ENCODE results near the gene FKTN.
"Not testable (repeated sequence)": the region's sequence is repeated elsewhere in the genome, so short reads cannot be mapped to it uniquely, and the experiment has no call there.

FKTN gene

GRCh38 chr9:105557804-105558610, at the start of gene FKTN:
Gene FKTN (plus strand): TSS chr9:105558131. CDS start chr9:105575033, 16,902 bp downstream.
- peak; percentile 98 for DNase-seq

GRCh38 chr9:105508530-105508929, 49.4 kb upstream of the FKTN start:
- DNase-seq, result no peak

GRCh38 chr9:105510024-105510423, 47.9 kb upstream of the FKTN start:
- DNase-seq, result no peak

GRCh38 chr9:105511446-105511845, 46.5 kb upstream of the FKTN start:
- no peak for DNase-seq

- DNase-seq, result no peak
Observed at GRCh38 chr9:105515811-105516413, 42.0 kb upstream of the FKTN start.

GRCh38 chr9:105519710-105520369, 38.1 kb upstream of the FKTN start:
- DNase-seq, result peak; percentile 10

- DNase-seq, result not testable (repeated sequence)
Observed at GRCh38 chr9:105520992-105521391, 36.9 kb upstream of the FKTN start.

- not testable (repeated sequence) for DNase-seq
Observed at GRCh38 chr9:105522618-105523385, 35.1 kb upstream of the FKTN start.

- no peak for DNase-seq
Observed at GRCh38 chr9:105531530-105531929, 26.4 kb upstream of the FKTN start.

GRCh38 chr9:105535920-105536668, 21.8 kb upstream of the FKTN start:
- DNase-seq, result no peak

GRCh38 chr9:105539452-105539851, 18.5 kb upstream of the FKTN start:
- DNase-seq, result no peak

GRCh38 chr9:105541838-105542237, 16.1 kb upstream of the FKTN start:
- DNase-seq, result no peak

GRCh38 chr9:105554042-105554441, 3.9 kb upstream of the FKTN start:
- no peak for DNase-seq

GRCh38 chr9:105572455-105572854, 14.5 kb downstream of the FKTN start:
- DNase-seq, result no peak

- not testable (repeated sequence) for DNase-seq
Observed at GRCh38 chr9:105579952-105580351, 22.0 kb downstream of the FKTN start.

- not testable (repeated sequence) for DNase-seq
Observed at GRCh38 chr9:105581550-105581949, 23.6 kb downstream of the FKTN start.

GRCh38 chr9:105593145-105593544, 35.2 kb downstream of the FKTN start:
- DNase-seq, result no peak

GRCh38 chr9:105608721-105609598, 51.0 kb downstream of the FKTN start:
- peak; percentile 36 for DNase-seq

- no peak for DNase-seq
Observed at GRCh38 chr9:105621001-105621400, 63.1 kb downstream of the FKTN start.

GRCh38 chr9:105625088-105625487, 67.2 kb downstream of the FKTN start:
- DNase-seq, result no peak

- DNase-seq, result no peak
Observed at GRCh38 chr9:105632807-105633206, 74.9 kb downstream of the FKTN start.
